HG03575 (cell line): ENCODE results near the gene NDUFA6.

Experiments used
- ATAC-seq: cut with Tn5 transposase; IDR thresholded peaks from one replicate; pipeline ENCODE4 v1.9.1; 2021; ENCODE audit not compliant: unreplicated experiment, insufficient number of reproducible peaks, low FRiP score; ENCODE audit errors: extremely low read depth

NDUFA6 gene

GRCh38 chr22:42052765-42053164 is 37.8 kb downstream of the NDUFA6 start:
- ATAC-seq, result no peak

GRCh38 chr22:42050641-42051180 is 39.9 kb downstream of the NDUFA6 start:
- ATAC-seq, result no peak

- ATAC-seq, result no peak
These were observed 48.8 kb downstream of the NDUFA6 start for GRCh38 chr22:42041784-42042183.

GRCh38 chr22:42039271-42039670 is 51.3 kb downstream of the NDUFA6 start:
- ATAC-seq, result no peak
